Sigmoid colon (tissue), 4 donors: ENCODE results near the gene PMM2.

Source experiments
- POLR2AphosphoS5 ChIP-seq, 4 donors: sonication (generic); formaldehyde crosslinking; IDR thresholded peaks; one replicate each; pipeline ENCODE4 v1.6.1; 2017; ENCODE audit warnings: antibody characterized with exemption in 4 of 4
- TF ChIP-seq, protein P1 (sequence below), 4 experiments: fragments of 450-650 bp in 3 of 4; fragments of 200-600 bp in 1 of 4; IDR thresholded peaks; one replicate each; pipeline ENCODE4 v1.5.1; 2016 to 2019; ENCODE audit warnings: antibody characterized with exemption in 4 of 4, mild to moderate bottlenecking in 3 of 4, moderate library complexity in 2 of 4

DNA sequence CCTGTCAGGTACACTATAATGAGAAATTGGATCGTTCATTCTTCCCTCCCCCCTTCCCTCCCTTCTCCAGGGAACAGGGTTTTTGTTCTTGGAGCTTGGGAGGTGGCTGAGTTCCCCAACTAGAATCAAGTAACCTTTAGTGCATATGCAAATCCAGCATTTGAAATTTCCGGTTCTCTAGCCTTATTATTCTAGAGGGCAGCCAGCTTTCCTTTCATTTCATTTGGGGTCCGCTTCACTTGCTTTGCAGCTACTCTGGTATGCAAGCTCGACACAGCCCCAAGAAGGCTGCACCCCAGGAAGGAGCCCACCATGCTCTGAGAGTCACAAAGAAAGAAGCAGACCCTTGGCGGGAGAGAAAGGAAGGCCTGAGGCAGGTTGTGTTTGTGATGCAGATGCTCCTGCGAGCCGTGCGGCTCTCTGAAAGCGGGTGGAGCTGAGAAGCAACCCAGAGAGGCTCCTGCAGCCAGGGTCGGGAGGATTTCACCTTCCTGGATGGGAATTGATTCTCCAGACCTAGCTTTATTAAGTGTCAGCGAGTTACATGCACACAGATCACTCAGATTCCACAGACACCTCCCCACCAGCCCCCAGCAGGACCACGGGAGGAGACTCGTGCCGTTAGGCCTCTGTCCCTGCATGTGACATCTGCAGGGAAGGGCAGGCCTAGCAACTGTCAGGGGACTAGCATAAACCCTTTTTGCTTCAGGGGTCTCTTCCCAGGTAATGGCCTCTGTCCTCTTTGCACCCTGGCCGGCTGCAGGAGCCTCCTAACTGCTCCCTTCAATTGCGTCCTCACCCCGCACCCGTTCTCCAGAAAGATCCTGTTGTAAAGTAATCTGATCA is 34.5 kb downstream of the PMM2 start:
- TF ChIP-seq, protein P1, sequence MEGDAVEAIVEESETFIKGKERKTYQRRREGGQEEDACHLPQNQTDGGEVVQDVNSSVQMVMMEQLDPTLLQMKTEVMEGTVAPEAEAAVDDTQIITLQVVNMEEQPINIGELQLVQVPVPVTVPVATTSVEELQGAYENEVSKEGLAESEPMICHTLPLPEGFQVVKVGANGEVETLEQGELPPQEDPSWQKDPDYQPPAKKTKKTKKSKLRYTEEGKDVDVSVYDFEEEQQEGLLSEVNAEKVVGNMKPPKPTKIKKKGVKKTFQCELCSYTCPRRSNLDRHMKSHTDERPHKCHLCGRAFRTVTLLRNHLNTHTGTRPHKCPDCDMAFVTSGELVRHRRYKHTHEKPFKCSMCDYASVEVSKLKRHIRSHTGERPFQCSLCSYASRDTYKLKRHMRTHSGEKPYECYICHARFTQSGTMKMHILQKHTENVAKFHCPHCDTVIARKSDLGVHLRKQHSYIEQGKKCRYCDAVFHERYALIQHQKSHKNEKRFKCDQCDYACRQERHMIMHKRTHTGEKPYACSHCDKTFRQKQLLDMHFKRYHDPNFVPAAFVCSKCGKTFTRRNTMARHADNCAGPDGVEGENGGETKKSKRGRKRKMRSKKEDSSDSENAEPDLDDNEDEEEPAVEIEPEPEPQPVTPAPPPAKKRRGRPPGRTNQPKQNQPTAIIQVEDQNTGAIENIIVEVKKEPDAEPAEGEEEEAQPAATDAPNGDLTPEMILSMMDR (IDR thresholded peaks at IDR 0.05): no peak
- TF ChIP-seq POLR2AphosphoS5 (IDR thresholded peaks at IDR 0.05): no peak
